ENCODE measurements around the gene MTHFSD.

MTHFSD gene

GRCh38 chr16:86545954-86546637 is 8.9 kb downstream of the MTHFSD start:
- Histone ChIP-seq H3K9me2 (replicated peaks; ENCODE audit: insufficient read depth, low read length) (no peaks in the 10 kb centered on the region), H3F3A (ENCODE audit: insufficient read depth, low read length) (no peaks in the 10 kb centered on the region), H3K36me3 (replicated peaks; ENCODE audit: insufficient read depth, low read length) (no peaks in the 10 kb centered on the region), H3K4me1 (ENCODE audit: low read length) (no peaks in the 10 kb centered on the region), H4K20me1 (ENCODE audit: insufficient read depth, low read length) (no peaks in the 10 kb centered on the region), H3K4me3 (ENCODE audit: low read length) (no peak overlapping the region), H3K79me2 (ENCODE audit: low read length) (no peaks in the 10 kb centered on the region), H3K9ac (ENCODE audit: low read length) (no peak overlapping the region), H2AFZ (ENCODE audit: low read length) (no peak overlapping the region), H3K9me3 (replicated peaks; ENCODE audit: insufficient read depth, low read length) (no peaks in the 10 kb centered on the region), H3K27ac (ENCODE audit: low read length) (no peak overlapping the region), H3K27me3 (replicated peaks; ENCODE audit: insufficient read depth, low read length) (no peaks in the 10 kb centered on the region), H3K4me2 (ENCODE audit: low read depth, low read length) (no peak overlapping the region)
- no peak for DNase-seq
- TF ChIP-seq CTCF (IDR thresholded peaks at IDR 0.05; ENCODE audit: low read length) = no peak
- no peak for TF ChIP-seq EZH2phosphoT487 (IDR thresholded peaks at IDR 0.05; ENCODE audit: low read length)
- TF ChIP-seq EZH2 (optimal IDR thresholded peaks at IDR 0.05; ENCODE audit: low read depth, low read length) = no peak

GRCh38 chr16:86545481-86545880 is 9.6 kb downstream of the MTHFSD start:
- no peak for DNase-seq
- Histone ChIP-seq H3K9ac (ENCODE audit: low read length) (no peak overlapping the region), H3K27me3 (replicated peaks; ENCODE audit: insufficient read depth, low read length) (no peaks in the 10 kb centered on the region), H3K9me3 (replicated peaks; ENCODE audit: insufficient read depth, low read length) (no peaks in the 10 kb centered on the region), H3F3A (ENCODE audit: insufficient read depth, low read length) (no peaks in the 10 kb centered on the region), H3K36me3 (replicated peaks; ENCODE audit: insufficient read depth, low read length) (no peaks in the 10 kb centered on the region), H3K4me1 (ENCODE audit: low read length) (no peaks in the 10 kb centered on the region), H4K20me1 (ENCODE audit: insufficient read depth, low read length) (no peaks in the 10 kb centered on the region), H3K27ac (ENCODE audit: low read length) (no peak overlapping the region), H3K9me2 (replicated peaks; ENCODE audit: insufficient read depth, low read length) (no peaks in the 10 kb centered on the region), H3K4me3 (ENCODE audit: low read length) (no peak overlapping the region), H3K4me2 (ENCODE audit: low read depth, low read length) (no peak overlapping the region), H3K79me2 (ENCODE audit: low read length) (no peaks in the 10 kb centered on the region), H2AFZ (ENCODE audit: low read length) (no peak overlapping the region)
- TF ChIP-seq CTCF (IDR thresholded peaks at IDR 0.05; ENCODE audit: low read length) (no peak), EZH2 (optimal IDR thresholded peaks at IDR 0.05; ENCODE audit: low read depth, low read length) (no peak), EZH2phosphoT487 (IDR thresholded peaks at IDR 0.05; ENCODE audit: low read length) (no peak)

- Histone ChIP-seq H3K9ac (ENCODE audit: low read length) (no peak overlapping the region), H3K9me3 (replicated peaks; ENCODE audit: insufficient read depth, low read length) (no peaks in the 10 kb centered on the region), H3K9me2 (replicated peaks; ENCODE audit: insufficient read depth, low read length) (no peaks in the 10 kb centered on the region), H3K4me2 (ENCODE audit: low read depth, low read length) (no peak overlapping the region), H2AFZ (ENCODE audit: low read length) (no peak overlapping the region), H3F3A (ENCODE audit: insufficient read depth, low read length) (no peaks in the 10 kb centered on the region), H3K36me3 (replicated peaks; ENCODE audit: insufficient read depth, low read length) (no peaks in the 10 kb centered on the region), H3K27ac (ENCODE audit: low read length) (no peak overlapping the region), H4K20me1 (ENCODE audit: insufficient read depth, low read length) (no peaks in the 10 kb centered on the region), H3K4me1 (ENCODE audit: low read length) (no peaks in the 10 kb centered on the region), H3K4me3 (ENCODE audit: low read length) (no peak overlapping the region), H3K27me3 (replicated peaks; ENCODE audit: insufficient read depth, low read length) (no peaks in the 10 kb centered on the region), H3K79me2 (ENCODE audit: low read length) (no peaks in the 10 kb centered on the region)
- DNase-seq = no peak
- TF ChIP-seq CTCF (IDR thresholded peaks at IDR 0.05; ENCODE audit: low read length) (no peak), EZH2 (optimal IDR thresholded peaks at IDR 0.05; ENCODE audit: low read depth, low read length) (no peak), EZH2phosphoT487 (IDR thresholded peaks at IDR 0.05; ENCODE audit: low read length) (no peak)
These were observed 12.0 kb downstream of the MTHFSD start for GRCh38 chr16:86542756-86543750.

Data from MM.1S (cell line).